HUES6 (cell line): ENCODE measurements around the gene CUBN.

Experiments
- H3K27ac ChIP-seq: 2 replicates; pipeline ENCODE4 v1.7.0; 2013; ENCODE audit warnings: low read depth, mild to moderate bottlenecking, low read length, inconsistent platforms
- H3K27me3 ChIP-seq: 2 replicates; pipeline ENCODE4 v1.6.1; 2013; ENCODE audit warnings: low read length; ENCODE audit not compliant: control insufficient read depth, insufficient read depth
- H3K36me3 ChIP-seq: 2 replicates; pipeline ENCODE4 v1.6.1; 2013; ENCODE audit warnings: low read length; ENCODE audit not compliant: control insufficient read depth, insufficient read depth
- H3K4me1 ChIP-seq: 2 replicates; pipeline ENCODE4 v1.6.1; 2013; ENCODE audit warnings: low read length; ENCODE audit not compliant: control insufficient read depth, insufficient read depth
- H3K4me3 ChIP-seq: 2 replicates; pipeline ENCODE4 v1.5.1; 2013; ENCODE audit warnings: low read depth, low read length
- H3K9ac ChIP-seq: one replicate; pipeline ENCODE4 v1.6.1; 2013; ENCODE audit warnings: mild to moderate bottlenecking, low read length
- H3K9me3 ChIP-seq: 2 replicates; pipeline ENCODE4 v1.6.1; 2013; ENCODE audit warnings: low read depth, low read length; ENCODE audit not compliant: control insufficient read depth, insufficient read depth

The CUBN gene

DNA sequence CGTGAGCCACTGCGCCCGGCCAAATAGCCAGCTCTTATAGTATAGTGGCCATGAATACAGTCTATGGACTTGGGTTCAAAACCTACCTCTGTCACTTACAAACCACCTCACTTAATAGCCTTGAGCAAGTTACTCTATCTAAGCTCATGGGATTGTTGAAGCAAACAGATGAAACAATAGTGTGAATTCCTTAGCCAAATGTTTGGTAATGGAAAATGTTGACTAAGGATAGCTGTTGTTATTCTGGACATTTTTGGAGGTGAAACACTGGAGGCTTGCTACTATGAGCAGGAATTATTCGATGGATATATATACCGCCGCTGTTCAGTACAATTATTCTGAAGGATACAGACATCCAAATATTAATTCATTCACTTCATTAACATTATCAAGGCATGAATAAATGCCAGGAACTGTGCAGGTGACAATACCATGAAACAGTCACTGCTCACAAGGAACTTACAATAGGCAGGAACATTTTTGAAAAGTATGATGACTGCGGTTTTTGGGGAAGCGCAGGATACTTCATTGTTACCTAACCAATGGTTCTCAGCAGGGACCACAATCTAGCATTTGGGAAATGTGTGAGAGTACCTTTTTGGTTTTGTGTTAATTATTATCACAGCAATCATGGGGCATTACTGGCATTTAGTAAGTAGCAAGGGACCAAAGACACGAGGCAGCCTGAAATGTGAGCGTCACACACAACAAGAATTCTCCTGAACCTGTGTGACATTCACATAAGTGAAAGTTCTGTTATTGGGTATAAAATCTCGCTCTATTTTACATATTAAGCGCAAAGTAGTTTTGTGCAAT is 55.7 kb downstream of the CUBN start:
- Histone ChIP-seq H3K36me3 (no peaks in the 10 kb centered on the region), H3K4me1 (no peaks in the 10 kb centered on the region), H3K27me3 (no peaks in the 10 kb centered on the region), H3K9me3 (no peaks in the 10 kb centered on the region), H3K9ac (no peak overlapping the region), H3K27ac (no peak overlapping the region), H3K4me3 (no peak overlapping the region)

DNA sequence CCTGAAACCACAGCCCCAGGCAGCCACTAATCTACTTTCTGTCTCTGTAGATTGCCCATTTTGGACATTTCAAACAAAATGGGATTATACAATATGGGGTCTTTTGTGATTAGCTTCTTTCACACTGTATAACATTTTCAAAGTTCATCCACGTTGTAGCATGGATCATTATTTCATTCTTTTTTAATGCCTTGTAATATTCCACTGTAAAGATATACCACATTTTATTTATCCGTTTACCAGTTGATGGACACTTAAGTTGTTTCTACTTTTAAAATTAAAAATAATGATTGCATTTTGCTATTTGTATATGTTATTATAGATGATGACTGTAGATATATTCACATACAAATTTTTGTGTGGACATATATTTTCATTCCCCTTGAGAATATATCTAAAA is 60.7 kb downstream of the CUBN start:
- Histone ChIP-seq H3K36me3 (no peaks in the 10 kb centered on the region), H3K27ac (no peak overlapping the region), H3K4me1 (peaks cover 7% of the 10 kb centered on the region; the same call in 1 of the 2 replicates), H3K4me3 (no peak overlapping the region), H3K27me3 (no peaks in the 10 kb centered on the region), H3K9me3 (no peaks in the 10 kb centered on the region), H3K9ac (no peak overlapping the region)

DNA sequence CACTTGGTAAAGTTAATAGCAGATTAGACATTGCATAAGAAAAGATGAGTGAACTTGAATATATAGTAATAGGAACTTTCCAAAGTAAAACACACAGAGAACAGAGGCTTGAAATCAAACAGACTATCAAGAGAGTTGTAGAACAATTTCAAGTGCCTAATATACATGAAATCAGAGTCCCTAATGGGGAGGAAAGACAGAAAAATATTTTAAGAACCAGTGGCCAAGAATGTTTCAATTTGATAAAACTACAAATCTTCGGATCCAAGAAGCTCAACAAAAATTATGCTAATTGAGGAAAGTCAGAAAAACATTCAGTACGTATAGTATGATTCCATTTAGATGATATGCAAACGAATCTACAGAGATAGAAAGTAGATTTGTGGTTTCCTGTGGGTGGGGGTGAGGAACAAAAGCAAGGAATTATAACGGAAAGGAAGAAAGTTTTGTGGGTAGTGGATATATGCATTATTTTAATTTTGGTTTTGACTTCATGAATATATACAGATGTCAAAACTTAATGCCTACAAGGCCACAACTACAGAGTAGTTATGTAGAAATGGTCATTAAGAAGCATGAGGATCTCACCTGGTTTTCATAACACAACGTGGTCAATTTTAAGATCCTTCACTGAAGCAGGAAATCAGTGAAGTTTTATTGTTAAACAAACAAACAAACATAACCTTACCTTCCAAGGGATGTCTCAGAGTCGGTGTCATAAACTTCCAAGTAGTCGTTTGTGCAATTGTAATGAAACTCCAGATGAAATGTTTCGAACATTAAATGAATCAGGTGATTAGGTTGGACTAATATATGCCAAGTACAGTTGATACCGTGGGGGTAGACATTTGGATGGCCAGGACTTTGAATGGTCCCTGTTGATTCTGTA is 62.0 kb downstream of the CUBN start:
- Histone ChIP-seq H3K9me3 (no peaks in the 10 kb centered on the region), H3K4me1 (peaks cover 15% of the 10 kb centered on the region; the same call in 1 of the 2 replicates), H3K9ac (no peak overlapping the region), H3K27me3 (no peaks in the 10 kb centered on the region), H3K4me3 (no peak overlapping the region), H3K27ac (no peak overlapping the region), H3K36me3 (no peaks in the 10 kb centered on the region)

DNA sequence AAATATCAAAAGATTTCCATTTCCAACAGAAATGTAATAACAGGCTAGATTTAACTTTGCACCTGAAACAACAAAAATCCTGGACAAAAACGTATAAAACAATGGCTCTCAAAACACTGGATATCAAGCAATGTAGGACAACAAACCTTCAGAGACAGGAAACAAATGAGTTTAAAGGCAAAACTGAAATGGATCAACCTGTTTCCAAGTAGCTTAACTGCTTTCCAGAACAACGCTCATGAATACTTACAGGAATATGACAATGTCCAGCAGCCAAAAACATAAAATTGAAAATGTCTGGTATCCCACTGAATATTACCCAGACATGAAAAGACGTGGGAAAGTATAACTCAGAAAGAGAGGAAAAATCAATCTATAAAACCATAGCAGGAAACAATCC is 62.8 kb downstream of the CUBN start:
- H3K4me3 ChIP-seq = no peak overlapping the region
- no peak overlapping the region for H3K27ac ChIP-seq
- no peaks in the 10 kb centered on the region for H3K36me3 ChIP-seq
- peaks cover 18% of the 10 kb centered on the region; the same call in 1 of the 2 replicates for H3K4me1 ChIP-seq
- H3K9ac ChIP-seq = no peak overlapping the region
- H3K27me3 ChIP-seq = no peaks in the 10 kb centered on the region
- no peaks in the 10 kb centered on the region for H3K9me3 ChIP-seq

DNA sequence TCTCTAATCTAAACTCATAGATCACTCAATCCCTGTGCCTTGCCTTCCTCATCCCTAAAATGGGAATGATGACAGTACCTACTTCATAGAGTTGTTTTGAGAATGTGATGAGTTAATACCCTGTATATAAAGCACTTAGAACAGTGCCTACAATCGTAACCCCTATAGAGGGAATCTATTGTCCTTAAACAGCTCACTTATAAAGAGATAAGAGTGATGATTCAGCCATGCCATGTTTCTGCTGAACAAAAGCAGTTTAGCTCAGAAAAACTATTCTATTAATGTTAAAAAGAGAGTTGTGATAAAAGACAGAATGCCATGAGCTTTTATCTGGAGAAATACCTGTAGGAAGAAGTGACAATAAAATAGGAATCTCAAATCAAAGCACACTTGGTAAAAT is 63.6 kb downstream of the CUBN start:
- H3K27me3 ChIP-seq = no peaks in the 10 kb centered on the region
- peaks cover 18% of the 10 kb centered on the region; the same call in 1 of the 2 replicates for H3K4me1 ChIP-seq
- H3K9ac ChIP-seq = no peak overlapping the region
- no peak overlapping the region for H3K27ac ChIP-seq
- H3K36me3 ChIP-seq = no peaks in the 10 kb centered on the region
- no peak overlapping the region for H3K4me3 ChIP-seq
- H3K9me3 ChIP-seq = no peaks in the 10 kb centered on the region

DNA sequence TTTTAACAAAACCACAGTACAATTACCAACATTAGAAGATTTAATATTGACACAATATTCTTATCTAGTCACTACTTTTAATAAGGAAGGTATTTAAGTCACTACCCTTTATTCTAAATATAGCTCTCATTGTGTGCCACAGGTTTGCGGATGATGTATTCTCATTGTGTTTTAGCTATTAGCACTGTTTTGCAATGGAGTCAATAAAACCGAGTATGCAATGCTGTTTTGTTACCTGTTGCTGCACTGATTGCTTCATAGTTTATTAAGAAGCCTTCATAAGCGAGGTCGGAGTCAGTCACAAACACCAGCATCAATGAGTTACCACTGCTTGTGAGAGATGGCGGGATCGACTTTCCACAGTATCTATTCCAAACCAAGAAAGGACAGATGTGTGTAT is 64.3 kb downstream of the CUBN start:
- H3K4me3 ChIP-seq = no peak overlapping the region
- no peak overlapping the region for H3K9ac ChIP-seq
- no peaks in the 10 kb centered on the region for H3K9me3 ChIP-seq
- H3K27ac ChIP-seq = no peak overlapping the region
- peaks cover 18% of the 10 kb centered on the region; the same call in 1 of the 2 replicates for H3K4me1 ChIP-seq
- no peaks in the 10 kb centered on the region for H3K36me3 ChIP-seq
- H3K27me3 ChIP-seq = no peaks in the 10 kb centered on the region

DNA sequence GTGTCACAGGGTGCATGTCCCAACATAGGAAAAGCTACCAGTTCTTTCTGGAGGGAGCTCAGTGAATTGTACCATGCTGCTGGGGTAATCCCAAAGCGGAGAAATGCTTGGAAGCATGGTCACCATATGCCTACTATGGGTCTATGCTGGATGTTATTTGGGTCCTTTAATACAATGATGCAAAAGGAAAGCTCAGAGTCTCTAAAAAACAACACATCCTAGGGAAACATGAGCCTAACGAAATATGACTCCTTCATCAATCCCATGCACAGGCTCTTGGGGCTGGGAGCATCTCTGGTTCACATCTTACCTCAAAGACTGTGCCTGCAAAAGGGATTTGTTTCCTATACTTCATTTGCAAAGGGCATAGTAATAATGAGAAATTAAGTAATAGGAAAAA is 65.2 kb downstream of the CUBN start:
- Histone ChIP-seq H3K9ac (no peak overlapping the region), H3K36me3 (no peaks in the 10 kb centered on the region), H3K4me3 (no peak overlapping the region), H3K27me3 (no peaks in the 10 kb centered on the region), H3K9me3 (no peaks in the 10 kb centered on the region), H3K4me1 (peaks cover 18% of the 10 kb centered on the region; the same call in 1 of the 2 replicates), H3K27ac (no peak overlapping the region)

DNA sequence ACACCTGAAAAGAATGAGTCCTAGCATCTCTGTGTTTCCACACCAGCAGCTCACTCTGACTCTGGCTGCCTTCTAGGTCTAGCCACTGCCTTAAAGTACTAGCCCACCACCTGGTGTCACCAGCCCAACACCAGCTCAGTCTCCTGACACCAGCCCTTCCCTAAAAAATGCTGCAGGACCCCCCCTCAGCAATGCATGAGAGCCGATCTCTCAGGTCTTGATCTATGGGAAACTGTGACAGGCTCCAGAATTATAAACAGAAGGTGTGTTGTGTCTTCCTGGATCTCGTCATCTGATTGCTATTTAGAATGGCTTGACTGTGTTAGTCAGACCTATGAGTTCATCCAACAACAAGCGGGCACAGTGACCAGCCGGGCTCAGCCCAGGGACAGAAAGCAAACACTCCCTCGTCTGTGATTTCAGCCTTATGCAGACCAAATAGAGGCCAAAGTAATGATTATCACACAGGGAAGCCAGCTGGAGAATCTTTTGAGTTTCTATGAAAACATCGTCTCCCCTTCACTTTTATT is 66.6 kb downstream of the CUBN start:
- no peak overlapping the region for H3K4me3 ChIP-seq
- no peak overlapping the region for H3K9ac ChIP-seq

DNA sequence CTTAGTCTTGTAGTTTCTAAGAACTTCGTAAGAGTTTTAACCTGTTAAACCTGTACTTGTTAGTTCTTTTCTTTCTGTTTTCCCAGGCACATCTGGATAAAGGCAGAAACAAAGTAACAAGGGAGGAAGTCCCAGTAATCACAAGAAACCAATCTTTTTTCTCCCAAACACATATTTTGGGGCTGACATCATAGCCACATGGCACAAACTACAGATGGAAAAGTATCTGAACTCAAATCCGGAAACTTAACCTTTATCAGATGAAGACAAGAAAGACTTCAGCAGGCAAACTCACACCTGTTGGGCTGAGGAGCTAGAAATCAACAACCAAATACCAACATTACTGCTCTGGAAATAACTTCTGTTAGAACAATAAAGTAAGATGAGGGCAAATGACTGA is 67.1 kb downstream of the CUBN start:
- Histone ChIP-seq H3K9ac (no peak overlapping the region), H3K27me3 (no peaks in the 10 kb centered on the region), H3K36me3 (no peaks in the 10 kb centered on the region), H3K27ac (no peak overlapping the region), H3K4me1 (peaks cover 18% of the 10 kb centered on the region; the same call in 1 of the 2 replicates), H3K4me3 (no peak overlapping the region), H3K9me3 (no peaks in the 10 kb centered on the region)

More for the DNA sequence above, 66.6 kb downstream of the CUBN start:
- no peaks in the 10 kb centered on the region for H3K9me3 ChIP-seq
- H3K4me1 ChIP-seq = peaks cover 18% of the 10 kb centered on the region; the same call in 1 of the 2 replicates
- H3K36me3 ChIP-seq = no peaks in the 10 kb centered on the region
- no peak overlapping the region for H3K27ac ChIP-seq
- H3K27me3 ChIP-seq = no peaks in the 10 kb centered on the region

DNA sequence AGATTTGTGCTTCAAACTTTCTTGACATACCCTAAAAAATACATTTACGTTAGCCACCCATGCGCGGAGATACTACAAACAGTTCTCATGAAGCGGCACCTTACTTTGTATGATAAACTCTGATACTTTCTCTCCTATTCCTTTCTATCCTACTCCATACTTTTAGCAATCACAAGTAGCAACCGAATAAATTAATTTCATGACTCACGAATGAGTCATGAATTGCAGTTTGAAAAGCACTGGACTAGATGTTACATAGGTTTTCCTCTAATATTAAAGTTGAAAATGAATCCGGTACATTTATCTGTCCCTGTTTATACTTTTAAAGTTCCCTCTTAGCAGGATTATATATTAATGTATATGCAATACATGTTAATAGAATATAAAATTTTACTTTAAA is 67.6 kb downstream of the CUBN start:
- no peak overlapping the region for H3K27ac ChIP-seq
- no peaks in the 10 kb centered on the region for H3K36me3 ChIP-seq
- peaks cover 18% of the 10 kb centered on the region; the same call in 1 of the 2 replicates for H3K4me1 ChIP-seq
- no peak overlapping the region for H3K9ac ChIP-seq
- H3K4me3 ChIP-seq = no peak overlapping the region
- H3K9me3 ChIP-seq = no peaks in the 10 kb centered on the region
- H3K27me3 ChIP-seq = no peaks in the 10 kb centered on the region

DNA sequence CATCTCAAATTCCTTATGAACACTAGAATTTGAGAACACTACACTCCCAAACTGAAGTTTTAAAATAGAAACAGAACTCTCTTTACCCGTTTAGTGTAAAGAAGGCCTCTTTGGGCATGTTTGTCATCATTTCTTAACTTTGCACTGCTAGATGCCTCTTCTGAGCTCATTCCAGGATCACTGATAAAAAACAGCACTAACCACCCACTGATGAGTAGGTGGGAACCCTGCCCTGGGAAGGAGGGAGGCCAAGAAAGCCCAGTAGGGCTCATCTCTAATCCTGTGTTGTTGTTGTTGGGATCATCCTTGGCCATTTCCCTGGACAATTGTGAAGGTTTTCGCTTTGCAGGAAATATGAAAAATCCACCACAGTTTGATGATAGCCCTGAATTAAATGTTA is 68.2 kb downstream of the CUBN start:
- Histone ChIP-seq H3K27ac (no peak overlapping the region), H3K27me3 (no peaks in the 10 kb centered on the region), H3K4me1 (peaks cover 18% of the 10 kb centered on the region; the same call in 1 of the 2 replicates), H3K9ac (no peak overlapping the region), H3K36me3 (no peaks in the 10 kb centered on the region), H3K9me3 (no peaks in the 10 kb centered on the region), H3K4me3 (no peak overlapping the region)
